ENCODE results near the gene KIF2C.
A peak's percentile ranks its signal among the peaks of the same experiment; 100 is the strongest.
"Not testable (repeated sequence)": the region's sequence is repeated elsewhere in the genome, so short reads cannot be mapped to it uniquely, and the experiment has no call there.

KIF2C gene

DNA sequence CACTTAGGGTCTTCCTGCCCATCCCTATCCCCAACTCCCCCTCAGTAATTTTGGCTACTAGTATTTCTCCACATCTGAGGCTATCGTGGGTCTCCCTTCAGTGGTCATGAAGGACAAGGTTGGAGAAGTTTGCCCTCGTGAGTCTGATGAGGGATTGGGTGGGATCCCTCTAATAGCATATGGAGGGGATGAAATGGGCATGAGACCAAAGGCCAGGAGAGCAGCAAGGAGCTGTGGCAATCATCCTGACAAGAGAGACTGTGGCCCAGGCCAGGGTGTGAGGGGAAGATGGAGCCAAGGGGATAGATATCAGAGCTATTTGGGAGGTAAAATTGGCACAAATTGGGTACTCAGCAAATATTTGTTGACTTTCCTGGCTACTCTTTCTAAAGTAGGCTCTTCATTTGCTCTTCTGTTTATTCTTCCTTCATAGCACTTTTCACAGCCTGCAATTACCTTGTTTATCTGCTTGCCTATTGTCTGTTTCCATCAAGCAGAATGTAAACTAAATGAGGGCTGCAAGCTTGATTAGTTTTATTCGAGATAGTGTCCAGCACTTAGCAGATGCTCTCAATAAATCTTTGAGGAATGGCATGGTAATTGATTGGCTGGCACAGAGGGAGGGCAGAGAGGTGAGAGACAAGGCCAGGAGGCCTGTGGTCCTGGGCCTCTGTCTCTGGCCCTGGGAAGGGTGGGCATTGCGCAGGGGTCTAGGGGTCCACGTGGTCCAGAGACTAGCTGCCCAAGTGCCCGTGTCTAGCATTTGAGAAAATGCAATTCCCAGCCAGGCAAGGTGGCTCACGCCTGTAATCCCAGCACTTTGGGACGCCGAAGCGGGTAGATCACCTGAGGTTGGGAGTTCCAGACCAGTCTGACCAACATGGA is 59.1 kb downstream of the KIF2C start:
- DNase-seq (ENCODE audit: low spot score): no peak

DNA sequence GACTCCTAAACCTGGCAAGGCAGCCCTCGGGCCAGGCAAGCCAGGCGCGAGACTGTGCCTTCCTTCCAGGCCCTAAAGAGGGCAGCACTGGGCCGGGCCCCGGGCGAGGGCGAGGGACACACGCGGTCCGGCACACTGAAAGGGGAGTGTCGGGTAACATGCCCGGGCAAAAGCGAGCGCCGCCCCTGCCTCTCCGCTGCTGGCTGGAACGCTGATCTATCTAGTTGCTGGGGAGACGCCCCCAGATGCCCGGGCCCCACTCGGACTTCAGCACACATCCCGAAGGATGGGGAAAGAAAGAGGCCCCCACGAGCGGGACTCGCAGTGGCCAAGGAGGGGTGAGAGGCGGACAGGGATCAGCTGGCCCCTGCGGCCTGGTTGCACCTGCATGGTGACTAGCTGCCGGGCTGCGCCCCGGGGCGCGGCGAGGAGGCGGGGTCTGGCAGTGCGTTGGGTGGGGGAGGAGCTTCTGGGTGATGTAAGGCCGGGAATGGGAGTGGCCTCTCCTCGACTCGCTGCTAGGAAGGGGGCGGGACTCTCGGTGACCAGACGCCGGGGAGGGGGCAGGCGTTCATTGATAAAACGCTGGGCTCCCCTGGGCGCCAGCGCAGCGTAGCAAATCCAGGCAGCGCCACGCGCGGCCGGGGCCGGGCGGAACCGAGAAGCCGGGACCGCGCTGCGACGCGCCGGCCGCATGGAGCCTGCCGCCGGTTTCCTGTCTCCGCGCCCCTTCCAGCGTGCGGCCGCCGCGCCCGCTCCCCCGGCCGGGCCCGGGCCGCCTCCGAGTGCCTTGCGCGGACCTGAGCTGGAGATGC is 60.3 kb downstream of the KIF2C start, which contains the start of gene PLK3:
Gene PLK3 (plus strand): TSS at position 608 of the 815 bp plus-strand sequence. CDS start 87 bp downstream, at position 695.
- peak; percentile 97 for DNase-seq (ENCODE audit: low spot score)

DNA sequence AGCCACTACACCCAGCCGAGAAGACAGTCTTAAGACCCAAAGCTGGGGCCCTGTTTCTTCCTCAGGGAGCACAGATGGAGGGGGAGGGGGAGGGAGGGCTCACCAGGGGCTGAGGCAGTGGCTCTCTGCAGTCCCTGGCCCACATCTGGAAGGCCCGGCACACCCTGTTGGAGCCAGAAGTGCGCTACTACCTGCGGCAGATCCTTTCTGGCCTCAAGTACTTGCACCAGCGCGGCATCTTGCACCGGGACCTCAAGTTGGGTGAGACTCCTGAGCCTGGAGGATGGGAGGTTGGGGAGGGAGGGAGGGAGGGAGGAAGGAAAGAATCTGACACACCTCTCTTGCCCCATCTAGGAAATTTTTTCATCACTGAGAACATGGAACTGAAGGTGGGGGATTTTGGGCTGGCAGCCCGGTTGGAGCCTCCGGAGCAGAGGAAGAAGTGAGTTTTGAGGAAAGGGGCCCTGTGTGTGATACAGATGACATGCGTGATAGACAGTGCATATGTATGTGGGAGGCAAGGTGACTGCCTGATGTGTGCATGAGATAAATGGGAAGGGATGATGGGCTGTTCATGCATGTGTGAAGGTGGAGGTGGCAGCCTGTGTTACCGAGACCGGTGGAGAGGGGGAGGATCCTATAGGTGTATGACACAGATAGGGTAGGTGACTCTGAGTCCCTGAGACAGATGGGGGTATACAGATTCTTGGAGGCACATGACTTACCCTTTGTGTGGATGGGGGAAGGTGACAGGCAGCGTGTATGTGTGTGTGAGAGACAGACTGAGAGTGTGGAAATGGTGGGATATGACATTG is 62.1 kb downstream of the KIF2C start:
- no peak for DNase-seq (ENCODE audit: low spot score)

DNA sequence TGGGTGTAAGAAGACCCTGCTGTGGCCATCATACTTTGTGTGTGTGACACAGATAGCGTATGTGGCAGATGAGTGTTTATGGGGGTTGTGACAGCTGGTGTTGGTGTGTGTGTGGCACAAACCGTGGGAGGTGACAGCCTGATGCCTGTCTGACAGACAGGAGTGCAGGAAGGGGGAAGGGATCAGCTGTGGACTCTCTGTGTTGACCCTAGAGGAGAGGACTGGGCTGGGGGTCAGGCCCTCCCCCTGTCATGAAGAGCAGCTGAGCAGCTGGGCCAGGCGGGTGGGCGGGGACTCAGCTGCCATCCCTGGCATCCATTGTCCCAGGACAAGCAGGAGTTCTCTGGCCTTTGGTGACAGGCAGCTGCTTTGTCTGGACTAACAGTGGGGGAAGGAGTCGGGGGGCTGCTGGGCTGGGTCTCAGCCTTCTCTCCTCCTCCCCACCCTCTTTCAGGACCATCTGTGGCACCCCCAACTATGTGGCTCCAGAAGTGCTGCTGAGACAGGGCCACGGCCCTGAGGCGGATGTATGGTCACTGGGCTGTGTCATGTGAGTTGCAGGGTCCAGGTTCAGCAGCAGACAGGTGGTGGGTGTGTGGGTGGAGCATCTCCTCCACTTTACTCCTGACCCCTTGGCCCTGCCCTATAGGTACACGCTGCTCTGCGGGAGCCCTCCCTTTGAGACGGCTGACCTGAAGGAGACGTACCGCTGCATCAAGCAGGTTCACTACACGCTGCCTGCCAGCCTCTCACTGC is 62.8 kb downstream of the KIF2C start:
- DNase-seq (ENCODE audit: low spot score): no peak

DNA sequence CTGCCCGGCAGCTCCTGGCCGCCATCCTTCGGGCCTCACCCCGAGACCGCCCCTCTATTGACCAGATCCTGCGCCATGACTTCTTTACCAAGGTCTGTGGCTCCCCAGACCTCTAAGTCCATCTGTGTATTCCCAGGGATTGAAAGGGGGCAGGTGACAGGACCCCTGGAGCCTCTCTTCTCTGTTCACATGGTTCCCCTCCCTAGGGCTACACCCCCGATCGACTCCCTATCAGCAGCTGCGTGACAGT is 63.4 kb downstream of the KIF2C start:
- DNase-seq (ENCODE audit: low spot score): no peak

DNA sequence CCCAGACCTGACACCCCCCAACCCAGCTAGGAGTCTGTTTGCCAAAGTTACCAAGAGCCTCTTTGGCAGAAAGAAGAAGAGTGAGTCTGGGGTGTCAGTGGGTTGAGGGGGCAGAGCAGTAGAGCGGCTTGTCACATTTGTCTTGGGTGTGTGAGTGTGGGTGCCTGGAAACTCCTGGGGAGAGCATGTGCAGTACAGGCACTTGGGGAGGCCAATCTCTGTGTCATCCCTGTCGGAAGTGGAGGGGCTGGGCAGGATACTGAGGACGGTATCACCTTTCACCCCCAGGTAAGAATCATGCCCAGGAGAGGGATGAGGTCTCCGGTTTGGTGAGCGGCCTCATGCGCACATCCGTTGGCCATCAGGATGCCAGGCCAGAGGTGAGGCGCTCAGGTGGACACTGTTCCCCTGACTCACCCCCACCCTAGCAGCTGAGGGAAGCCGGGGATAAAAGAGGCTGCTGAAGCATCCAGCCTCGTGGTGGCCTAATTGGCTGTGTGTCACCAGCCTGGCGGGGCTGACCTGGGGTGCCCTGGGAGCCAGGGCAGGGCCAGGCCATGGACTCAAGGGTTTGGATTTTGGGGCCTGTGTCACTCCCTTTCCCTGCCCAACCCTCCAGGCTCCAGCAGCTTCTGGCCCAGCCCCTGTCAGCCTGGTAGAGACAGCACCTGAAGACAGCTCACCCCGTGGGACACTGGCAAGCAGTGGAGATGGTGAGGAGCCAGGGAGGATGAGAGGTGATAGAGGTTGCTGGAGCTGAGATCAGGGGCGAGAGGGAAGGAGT is 63.9 kb downstream of the KIF2C start:
- DNase-seq (ENCODE audit: low spot score): no peak

DNA sequence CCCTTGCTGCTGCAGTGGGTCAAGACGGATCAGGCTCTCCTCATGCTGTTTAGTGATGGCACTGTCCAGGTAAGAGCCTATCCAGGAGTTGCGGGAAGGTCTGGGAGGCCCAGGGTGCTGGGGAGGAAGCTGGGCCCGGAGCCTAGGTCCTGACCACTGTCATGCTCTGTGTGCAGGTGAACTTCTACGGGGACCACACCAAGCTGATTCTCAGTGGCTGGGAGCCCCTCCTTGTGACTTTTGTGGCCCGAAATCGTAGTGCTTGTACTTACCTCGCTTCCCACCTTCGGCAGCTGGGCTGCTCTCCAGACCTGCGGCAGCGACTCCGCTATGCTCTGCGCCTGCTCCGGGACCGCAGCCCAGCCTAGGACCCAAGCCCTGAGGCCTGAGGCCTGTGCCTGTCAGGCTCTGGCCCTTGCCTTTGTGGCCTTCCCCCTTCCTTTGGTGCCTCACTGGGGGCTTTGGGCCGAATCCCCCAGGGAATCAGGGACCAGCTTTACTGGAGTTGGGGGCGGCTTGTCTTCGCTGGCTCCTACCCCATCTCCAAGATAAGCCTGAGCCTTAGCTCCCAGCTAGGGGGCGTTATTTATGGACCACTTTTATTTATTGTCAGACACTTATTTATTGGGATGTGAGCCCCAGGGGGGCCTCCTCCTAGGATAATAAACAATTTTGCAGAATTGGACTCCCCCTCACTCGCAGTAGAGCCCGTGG is 65.8 kb downstream of the KIF2C start:
- no peak for DNase-seq (ENCODE audit: low spot score)

DNA sequence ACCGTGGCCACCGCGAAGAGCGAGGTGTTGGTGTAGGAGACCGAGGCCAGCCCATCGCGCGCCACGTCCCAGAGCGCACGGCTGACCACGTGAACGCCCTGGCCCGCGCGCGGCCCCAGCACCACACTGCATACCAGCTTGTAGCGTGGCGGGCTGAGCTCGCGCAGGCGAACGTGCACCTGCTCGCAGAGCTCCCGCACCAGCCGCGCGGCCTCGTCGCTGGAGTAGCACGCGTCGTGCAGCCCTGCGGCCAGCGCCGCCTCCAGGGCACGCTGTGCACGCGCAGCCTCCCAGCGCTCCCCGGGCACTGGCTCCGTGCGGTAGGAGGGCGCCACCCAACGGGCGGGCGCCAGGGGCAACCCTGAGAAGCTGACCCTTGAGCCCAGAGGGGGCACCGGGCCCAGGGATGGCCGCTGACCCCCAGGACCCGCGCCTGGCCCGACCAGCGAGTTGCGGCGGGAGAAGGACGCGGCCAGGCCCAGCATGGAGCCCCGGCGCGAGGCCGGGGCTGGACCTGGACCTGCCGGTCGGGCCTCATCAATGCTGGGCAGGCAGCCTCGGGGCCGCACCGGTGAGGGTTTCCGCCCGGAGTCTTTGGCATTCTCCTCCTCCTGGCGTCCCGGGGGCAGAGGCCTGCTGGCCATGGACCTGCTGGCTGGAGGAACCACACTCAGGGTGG is 66.5 kb downstream of the KIF2C start:
- no peak for DNase-seq (ENCODE audit: low spot score)

DNA sequence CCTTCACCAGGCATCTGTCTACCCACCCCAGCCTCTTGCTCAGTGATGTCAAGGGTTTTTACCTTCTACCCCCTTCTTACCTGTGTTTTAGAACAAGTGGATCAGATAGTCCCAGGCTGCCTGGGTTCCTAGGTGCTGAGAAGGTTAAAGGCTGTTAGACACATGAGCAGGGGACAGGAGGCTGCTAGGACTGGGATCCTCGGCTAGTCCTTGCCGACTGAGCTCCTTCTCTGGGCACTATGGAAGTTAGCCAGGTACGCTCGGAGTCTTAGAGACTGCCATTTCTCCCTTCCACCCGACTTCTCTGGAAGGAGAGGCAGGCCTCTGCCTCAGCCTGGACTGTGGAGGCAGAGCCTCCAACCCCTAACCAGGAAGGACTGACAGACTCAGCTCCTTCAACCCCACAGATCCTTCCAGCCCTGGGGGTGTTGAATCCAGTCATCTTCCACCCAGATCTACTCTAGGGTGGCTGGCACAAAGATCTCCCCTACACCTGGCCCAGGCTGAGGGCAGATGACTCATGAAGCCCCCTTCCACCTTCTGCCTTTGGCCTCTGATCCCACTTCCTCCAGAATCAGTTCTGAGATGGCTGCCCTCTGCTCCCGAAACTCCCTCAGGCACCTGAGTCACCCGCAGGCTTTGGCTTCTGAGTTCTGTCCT is 67.2 kb downstream of the KIF2C start, which contains the start of gene DYNLT4:
Gene DYNLT4 (minus strand): TSS at position 648 of the 660 bp plus-strand sequence. CDS start 683 bp downstream, outside the sequence.
- DNase-seq (ENCODE audit: low spot score): no peak

DNA sequence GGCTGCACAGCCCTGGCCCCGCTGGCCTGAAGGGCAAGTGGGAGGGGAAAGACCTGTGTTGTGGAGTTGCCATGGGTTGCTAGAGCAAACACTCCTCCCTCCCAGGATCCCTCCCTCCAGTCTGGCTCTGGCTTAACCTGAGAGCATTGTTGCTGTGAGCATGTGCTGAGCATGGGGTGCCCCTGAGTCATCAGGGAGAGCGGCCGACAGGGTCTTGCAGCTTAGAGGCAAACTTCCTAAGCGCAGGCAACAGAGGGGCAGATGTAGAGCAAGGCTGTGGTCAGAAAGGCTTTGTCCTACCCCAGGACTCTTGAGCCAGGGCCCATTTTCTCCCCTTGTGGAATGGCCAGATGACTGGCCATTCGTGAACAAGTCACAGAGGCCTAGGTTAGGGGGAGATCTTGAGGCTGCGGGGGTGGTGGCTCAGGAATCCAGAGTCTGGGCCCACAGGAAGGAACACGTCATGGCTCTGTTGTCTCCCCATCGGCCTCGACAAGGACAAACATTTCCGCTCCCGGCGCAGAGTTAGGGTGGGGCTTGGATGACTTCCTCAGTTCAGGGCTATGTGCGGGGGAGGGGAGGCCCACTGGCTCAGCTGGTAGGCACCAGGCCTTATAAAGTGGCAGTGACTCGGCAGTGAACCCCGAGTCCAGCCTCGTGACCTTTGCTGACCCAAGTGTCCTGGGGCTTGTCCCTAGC is 67.9 kb downstream of the KIF2C start:
- DNase-seq (ENCODE audit: low spot score): peak; percentile 99

DNA sequence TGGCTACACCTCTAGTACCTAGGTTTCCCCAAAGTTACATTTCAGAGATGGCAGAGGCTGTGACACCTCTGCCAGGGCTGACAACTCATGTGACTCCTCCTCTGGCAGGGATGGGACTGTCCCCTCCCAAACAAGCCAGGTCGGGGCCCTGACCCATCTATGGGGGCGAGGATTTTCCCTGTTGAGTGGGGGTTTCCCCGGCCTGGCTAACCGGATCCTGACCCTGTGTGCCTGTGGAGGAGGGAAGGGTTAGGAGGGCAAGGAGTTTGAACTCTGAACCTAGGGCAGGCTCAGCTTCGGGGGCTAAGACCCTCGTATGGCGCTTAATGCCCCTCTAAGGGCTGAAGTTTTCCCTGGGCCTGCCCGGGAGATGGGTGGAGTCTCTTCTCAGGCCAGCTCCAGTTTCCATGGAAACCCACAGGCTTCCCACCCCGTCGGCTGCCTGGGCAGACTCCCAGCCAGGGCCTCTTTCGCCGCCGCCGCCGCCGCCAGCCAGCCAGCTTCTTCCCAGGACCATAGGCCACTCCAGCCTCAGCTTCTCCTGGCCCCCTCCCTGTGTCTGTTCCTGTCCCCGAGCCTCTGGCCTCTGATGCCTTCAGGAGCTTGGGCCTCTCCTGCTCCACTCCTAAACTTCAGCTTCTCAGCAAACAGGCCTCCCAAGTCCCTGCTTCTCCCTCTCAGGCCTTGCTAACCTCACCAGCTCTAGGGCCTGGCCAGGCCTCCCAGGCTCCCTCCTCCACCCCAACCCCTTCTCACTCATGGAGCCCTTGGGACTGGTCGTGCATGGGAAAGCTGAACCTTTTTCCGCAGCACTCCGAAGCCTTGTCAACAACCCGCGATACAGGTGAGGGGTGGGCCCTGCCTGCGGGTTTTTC is 68.7 kb downstream of the KIF2C start, which contains the start of gene BTBD19:
Gene BTBD19 (plus strand): TSS at position 461 of the 875 bp plus-strand sequence. CDS start 298 bp downstream, at position 759.
- peak; percentile 43 for DNase-seq (ENCODE audit: low spot score)

DNA sequence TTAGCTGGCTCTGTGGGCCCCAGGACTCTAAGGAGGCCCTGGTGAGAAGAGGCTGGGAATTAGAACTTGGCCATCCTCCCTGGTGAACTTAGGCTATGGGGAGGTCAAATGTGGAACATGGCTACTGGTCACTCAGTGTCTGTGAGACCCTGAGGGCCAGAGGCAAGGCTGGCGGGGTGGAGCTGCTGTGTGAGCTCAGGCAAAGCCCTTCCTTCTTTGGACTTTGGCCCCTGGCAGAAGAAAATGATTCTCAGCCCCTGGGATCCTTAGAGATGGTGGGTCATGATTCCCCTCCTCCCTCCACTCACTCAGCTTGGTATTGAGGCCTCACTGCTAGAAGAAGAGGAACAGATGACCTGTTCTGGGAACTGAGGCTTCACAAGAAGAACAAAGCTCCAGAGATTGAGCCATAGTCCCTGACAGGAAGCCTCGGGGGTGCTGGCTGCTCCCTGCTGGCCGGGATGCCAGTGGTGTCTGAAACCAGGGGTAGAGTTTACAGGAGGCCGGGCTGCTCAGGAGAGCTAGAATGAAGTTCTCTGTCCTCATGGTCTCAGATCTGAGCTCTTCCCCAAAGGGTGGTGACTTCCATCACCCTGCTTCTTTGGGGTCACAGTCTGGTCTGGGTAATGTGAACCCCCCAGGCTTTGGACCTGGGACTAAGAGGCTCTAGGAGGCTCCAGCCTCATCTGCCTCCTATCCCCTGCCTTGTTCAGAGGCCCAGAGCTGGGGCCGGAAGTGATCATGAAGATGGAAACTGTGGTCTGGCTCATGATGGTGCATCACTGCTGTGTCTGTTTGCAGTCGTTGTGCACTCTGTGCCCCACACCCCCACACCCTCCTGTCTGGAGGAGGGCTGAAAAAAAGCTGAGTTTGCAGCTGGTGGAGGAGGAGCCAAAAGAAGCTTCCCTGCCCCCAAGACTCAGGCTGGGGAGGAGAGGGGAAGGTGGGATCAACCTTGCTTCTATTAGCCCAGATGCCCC is 69.6 kb downstream of the KIF2C start:
- DNase-seq (ENCODE audit: low spot score): peak; percentile 48

DNA sequence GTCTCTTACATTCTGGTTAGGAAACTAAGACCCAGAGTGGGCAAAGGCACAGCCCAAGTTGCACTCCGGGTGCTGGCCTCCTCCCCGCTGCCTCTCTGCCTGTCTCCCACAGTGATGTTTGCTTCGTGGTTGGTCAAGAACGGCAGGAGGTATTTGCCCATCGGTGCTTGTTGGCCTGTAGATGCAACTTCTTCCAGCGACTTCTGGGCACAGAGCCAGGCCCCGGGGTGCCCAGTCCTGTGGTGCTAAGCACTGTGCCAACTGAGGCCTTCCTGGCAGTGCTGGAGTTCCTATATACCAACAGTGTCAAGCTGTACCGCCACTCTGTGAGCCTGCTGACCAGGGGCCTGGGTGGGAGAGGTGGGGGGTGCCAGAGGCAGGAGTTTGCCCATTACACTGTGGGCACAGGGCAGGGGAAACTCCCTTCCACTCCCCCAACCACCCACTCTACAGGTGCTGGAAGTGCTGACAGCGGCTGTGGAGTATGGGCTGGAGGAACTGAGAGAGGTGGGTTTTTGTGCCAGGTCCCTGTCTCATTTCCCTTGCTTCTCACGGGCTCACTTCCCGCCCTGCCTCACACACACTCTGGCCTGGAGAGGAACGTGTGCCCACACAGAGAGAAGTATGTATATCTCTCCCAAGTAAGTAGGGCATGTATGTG is 70.6 kb downstream of the KIF2C start:
- no peak for DNase-seq (ENCODE audit: low spot score)

DNA sequence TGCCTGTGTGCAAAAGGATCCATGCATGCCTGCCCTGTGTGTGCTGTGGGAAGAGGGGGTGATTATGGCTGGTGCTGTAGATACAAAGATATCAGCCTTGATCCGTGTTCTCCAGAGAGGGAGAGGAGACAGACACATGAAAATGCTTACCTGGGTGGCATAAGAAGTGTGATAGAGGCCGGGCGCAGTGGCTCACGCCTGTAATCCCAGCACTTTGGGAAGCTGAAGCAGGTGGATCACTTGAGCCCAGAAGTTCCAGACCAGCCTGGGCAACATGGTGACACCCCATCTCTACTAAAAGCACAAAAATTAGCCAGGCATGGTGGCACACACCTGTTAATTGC is 71.1 kb downstream of the KIF2C start:
- DNase-seq (ENCODE audit: low spot score): not testable (repeated sequence)

DNA sequence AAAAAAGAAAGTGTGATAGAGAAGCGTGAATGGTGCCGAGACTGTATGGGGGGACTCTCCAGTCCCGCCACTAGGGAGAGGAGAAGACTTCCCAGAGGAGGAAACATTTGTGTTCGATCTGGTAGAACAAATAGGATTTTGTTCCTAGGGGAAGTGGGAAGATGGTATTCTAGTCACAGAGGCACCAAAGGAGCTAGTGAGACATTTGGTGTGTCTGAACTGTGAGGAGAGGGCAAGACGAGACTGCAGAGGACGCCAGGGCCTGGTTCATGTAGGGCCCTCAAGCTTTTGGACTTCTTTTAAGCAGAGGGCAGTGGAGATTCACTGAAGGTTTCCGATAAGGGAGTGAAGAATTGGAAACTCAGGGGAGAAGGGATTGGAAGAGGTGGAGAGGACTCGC is 71.6 kb downstream of the KIF2C start:
- no peak for DNase-seq (ENCODE audit: low spot score)

All from SW480 (cell line).